ENCODE results near the gene SLC12A7. TPM values are rescaled to one million over a fixed set of nuclear protein-coding genes. Genes with fewer than 3 reads are reported as not detected.
A peak's percentile ranks its signal among the peaks of the same experiment; 100 is the strongest.

SLC12A7 gene
- total and polyA plus RNA-seq, 2 of the 13 experiments (the other 11 are each of a cell fraction or from before 2014, with no cell fraction given) = 14.0 to 18.5 TPM

- peak; percentile 85 for TF ChIP-seq HNF1B (CRISPR knock-in tag; IDR thresholded peaks at IDR 0.05)
- TF ChIP-seq UBTF (CRISPR knock-in tag; IDR thresholded peaks at IDR 0.05) = peak; percentile 96
- TF ChIP-seq PCBP2 (optimal IDR thresholded peaks at IDR 0.05; ENCODE audit: low read depth, low read length, poor library complexity, severe bottlenecking) = no peak
- peak; percentile 99 for TF ChIP-seq ZFP90 (CRISPR knock-in tag; IDR thresholded peaks at IDR 0.05; ENCODE audit: borderline replicate concordance)
- TF ChIP-seq SKIL (CRISPR knock-in tag; IDR thresholded peaks at IDR 0.05; ENCODE audit: borderline replicate concordance) = peak; percentile 51; the same call in 1 of the 2 replicates
- no peak for TF ChIP-seq TOE1 (CRISPR knock-in tag; IDR thresholded peaks at IDR 0.05)
- peak; percentile 71 for TF ChIP-seq ELF1 (CRISPR knock-in tag; IDR thresholded peaks at IDR 0.05)
- peak; percentile 56 for TF ChIP-seq ZMYM3 (CRISPR knock-in tag; IDR thresholded peaks at IDR 0.05)
- TF ChIP-seq ZNF354B (CRISPR knock-in tag; IDR thresholded peaks at IDR 0.05) = no peak
- no peak for TF ChIP-seq CERS6 (CRISPR knock-in tag; IDR thresholded peaks at IDR 0.05)
Observed at GRCh38 chr5:1119312-1119831, 7.5 kb upstream of the SLC12A7 start (continued).
